ENCODE results near the gene CARD11. TPM values are rescaled to one million over a fixed set of nuclear protein-coding genes. Genes with fewer than 3 reads are reported as not detected.

CARD11 gene
- polyA plus RNA-seq, 3 donors, result 1.0 to 2.3 (median 1.1) TPM

GRCh38 chr7:2999078-2999500, 44.6 kb downstream of the CARD11 start:
- no peak for DNase-seq (ENCODE audit: extremely low read depth in 1 of 11, low read depth in 9 of 11, low spot score in 4 of 11)

DNA sequence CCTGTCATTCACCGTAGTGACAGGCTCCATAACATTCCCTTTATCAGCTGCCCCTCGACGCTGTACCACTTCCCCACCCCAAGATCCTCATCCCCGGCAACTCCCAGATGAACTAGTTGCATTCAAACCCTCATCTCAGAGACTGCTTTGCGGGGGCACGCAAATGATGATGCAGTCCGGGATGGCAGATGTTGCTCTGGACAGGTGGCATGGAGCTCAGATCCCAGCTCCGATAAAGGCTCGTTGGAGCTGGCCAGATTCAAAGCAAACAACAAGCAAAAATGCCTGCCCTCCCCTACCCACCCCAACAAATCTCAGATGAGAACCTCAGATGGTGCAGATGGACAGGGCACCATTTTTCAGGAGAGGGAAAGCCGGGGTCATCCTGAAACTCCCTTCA, 46.7 kb downstream of the CARD11 start:
- no peak for DNase-seq (ENCODE audit: extremely low read depth in 1 of 11, low read depth in 9 of 11, low spot score in 4 of 11)

DNA sequence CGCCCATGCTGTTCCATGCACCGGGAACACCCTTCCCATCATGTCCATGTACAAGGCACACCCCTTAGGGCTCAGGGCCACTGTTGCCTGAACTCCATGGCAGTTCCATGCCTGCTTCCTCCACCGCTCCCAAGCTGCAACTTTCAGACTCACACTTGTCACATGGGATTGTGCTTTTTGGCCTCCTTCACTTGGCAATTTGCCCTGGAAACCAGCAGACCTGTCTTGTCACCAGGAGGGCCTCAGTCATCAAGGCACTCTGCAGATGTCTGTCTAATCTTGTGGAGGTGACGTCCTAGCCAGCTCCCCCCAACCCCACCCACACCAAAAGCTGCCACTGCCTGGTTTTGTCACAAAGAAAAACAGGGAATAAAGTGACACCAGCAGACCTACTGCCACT, 47.5 kb downstream of the CARD11 start:
- no peak for DNase-seq (ENCODE audit: extremely low read depth in 1 of 11, low read depth in 9 of 11, low spot score in 4 of 11)

DNA sequence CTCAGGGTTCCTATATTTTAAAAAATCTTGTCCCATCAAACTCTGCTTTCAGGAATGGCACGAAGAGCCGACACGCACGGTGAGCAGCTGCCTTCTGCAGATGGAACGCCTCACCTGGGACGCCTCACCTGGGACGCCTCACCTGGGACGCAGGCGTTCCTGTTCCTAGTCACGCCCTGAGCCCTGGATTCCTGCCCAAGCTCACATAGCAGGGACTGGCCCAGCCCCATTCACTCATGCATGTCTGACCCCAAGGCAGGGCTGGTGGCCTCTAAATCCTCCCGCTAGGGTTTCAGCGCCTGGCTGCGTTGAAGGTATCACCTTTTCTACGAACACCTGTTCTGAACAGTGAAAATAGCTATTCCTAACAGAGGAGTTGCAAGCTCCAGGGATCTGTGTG, 49.8 kb downstream of the CARD11 start:
- peak in 6 of 11 donors; percentile 15 to 53 (median 24) for DNase-seq (ENCODE audit: extremely low read depth in 1 of 11, low read depth in 9 of 11, low spot score in 4 of 11)

- no peak for DNase-seq (ENCODE audit: extremely low read depth in 1 of 11, low read depth in 9 of 11, low spot score in 4 of 11)
Observed at GRCh38 chr7:2993396-2993795, 50.3 kb downstream of the CARD11 start.

GRCh38 chr7:2990949-2991470, 52.7 kb downstream of the CARD11 start:
- DNase-seq (ENCODE audit: extremely low read depth in 1 of 11, low read depth in 9 of 11, low spot score in 4 of 11), result no peak

DNA sequence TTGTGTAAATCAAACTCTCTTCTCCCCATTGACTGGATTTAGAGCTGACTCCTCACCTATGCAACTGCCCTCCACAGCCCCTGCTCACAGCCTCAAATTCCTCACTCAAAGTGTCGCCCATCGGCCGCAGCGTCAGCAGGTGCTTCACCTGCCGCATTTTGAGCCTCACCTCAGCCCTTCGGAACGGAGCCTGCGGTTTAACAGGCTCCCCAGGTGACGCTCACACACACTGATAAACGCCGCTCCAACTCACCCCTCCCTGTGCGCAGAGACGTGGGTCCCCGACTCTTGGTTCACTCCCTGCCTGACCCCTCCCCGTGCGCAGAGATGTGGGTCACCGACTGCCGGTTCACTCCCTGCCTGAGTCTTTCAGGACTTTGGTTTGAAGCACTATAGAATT, 57.1 kb downstream of the CARD11 start:
- DNase-seq (ENCODE audit: extremely low read depth in 1 of 11, low read depth in 9 of 11, low spot score in 4 of 11), result no peak

DNA sequence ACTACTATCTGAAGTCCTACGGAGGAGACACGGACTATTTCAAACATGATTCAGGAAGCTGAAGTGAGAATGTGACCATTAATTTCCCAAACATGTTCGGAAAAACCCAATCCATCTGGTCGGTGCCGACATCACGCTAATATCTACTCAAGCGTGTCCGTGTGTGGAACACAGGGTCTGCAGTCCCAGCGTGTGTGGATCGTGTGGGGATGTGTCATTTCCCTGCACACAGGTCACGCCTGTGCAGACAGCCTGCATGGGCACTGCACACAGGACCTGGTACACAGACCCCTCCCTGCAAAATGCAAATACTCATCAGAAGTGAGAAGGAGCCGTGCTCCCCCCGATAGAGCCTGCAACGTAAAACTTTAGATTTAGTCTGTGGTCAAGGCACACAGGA, 57.8 kb downstream of the CARD11 start:
- DNase-seq (ENCODE audit: extremely low read depth in 1 of 11, low read depth in 9 of 11, low spot score in 4 of 11), result no peak

DNA sequence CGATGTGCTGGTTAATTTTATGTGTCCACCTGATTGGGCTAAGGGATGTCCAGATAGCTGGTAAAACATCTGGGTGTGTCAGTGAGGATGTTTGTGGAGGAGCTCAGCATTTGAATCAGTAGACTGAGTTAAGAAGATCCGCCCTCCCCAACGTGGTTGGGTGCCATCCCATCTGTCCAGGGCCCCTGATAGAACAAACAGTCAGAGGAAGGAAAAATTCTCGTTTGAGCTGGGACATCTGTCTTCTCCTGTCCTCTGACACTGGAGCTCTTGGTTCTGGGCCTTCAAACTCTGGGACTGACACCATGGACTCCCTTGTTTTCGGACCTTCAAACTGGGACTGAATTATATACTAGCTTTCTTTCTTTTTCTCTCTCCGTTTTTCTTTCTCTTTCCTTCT, 59.6 kb downstream of the CARD11 start:
- DNase-seq (ENCODE audit: extremely low read depth in 1 of 11, low read depth in 9 of 11, low spot score in 4 of 11), result peak in 1 of 11 donors; percentile 20

DNA sequence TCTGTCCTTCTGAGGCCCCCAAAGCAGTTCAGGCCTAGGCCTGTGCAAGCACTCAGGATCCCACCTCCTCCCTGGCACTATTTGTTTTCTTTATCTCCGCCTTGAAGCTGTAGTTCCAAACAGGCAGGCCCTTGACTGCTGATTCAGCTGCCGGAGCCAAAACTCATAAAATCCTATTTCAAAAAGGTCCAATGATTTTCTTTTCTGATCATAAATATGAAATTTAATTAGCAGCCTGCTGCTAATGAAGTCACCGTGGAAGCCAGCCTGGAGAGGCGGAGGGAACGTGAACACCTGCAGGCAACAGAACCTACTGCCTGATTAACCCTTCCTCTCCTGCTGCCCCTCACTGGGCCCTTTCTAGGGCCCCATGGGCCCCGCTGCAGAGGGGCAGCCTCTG, 60.1 kb downstream of the CARD11 start:
- no peak for DNase-seq (ENCODE audit: extremely low read depth in 1 of 11, low read depth in 9 of 11, low spot score in 4 of 11)

DNA sequence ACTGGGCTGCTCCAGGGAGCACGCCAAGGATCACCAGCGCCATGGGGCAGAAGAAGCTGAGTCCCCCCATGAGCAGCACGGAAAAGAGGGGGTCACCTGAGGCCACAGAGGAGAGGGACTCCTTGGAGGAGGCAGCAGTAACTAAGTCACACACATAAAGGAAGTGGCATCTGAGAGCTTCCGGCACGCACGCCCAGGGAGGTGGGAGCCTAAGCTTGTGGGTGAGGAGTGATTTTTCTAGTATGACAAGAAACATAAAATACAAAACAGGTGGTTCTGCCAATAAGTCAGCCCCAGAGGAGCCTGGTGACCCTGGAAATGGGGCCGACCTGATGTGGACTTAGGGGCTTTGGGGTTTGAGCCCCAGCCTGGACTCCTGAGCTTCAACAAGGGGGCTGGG, 60.8 kb downstream of the CARD11 start:
- DNase-seq (ENCODE audit: extremely low read depth in 1 of 11, low read depth in 9 of 11, low spot score in 4 of 11), result no peak

GRCh38 chr7:2982401-2982800, 61.3 kb downstream of the CARD11 start:
- no peak for DNase-seq (ENCODE audit: extremely low read depth in 1 of 11, low read depth in 9 of 11, low spot score in 4 of 11)

DNA sequence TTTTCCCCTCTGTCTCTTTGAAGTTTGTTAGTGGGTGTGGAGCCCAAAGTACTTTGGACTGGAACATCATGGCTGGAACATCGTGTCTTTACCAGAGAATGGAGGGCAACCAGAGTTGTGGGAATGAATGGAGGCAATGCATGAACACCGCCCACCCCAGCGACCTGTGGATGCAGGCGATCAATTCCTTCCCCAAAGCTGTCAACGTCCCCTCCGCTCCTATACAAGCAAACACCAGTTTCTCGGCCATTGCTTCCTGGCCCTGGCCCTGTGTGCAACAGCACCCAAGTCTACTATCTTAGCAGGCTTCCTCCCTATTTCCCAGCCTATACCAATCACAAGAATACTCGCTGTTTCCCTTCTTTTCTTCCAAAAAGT, 62.6 kb downstream of the CARD11 start:
- no peak for DNase-seq (ENCODE audit: extremely low read depth in 1 of 11, low read depth in 9 of 11, low spot score in 4 of 11)

GRCh38 chr7:2980401-2981102, 63.1 kb downstream of the CARD11 start:
- no peak for DNase-seq (ENCODE audit: extremely low read depth in 1 of 11, low read depth in 9 of 11, low spot score in 4 of 11)

- no peak for DNase-seq (ENCODE audit: extremely low read depth in 1 of 11, low read depth in 9 of 11, low spot score in 4 of 11)
Observed at GRCh38 chr7:2979951-2980350, 63.7 kb downstream of the CARD11 start.

- DNase-seq (ENCODE audit: extremely low read depth in 1 of 11, low read depth in 9 of 11, low spot score in 4 of 11), result no peak
Observed at GRCh38 chr7:2979201-2979631, 64.5 kb downstream of the CARD11 start.

GRCh38 chr7:2978408-2978807, 65.3 kb downstream of the CARD11 start:
- DNase-seq (ENCODE audit: extremely low read depth in 1 of 11, low read depth in 9 of 11, low spot score in 4 of 11), result peak in 9 of 11 donors; percentile 17 to 54 (median 43)

- no peak for DNase-seq (ENCODE audit: extremely low read depth in 1 of 11, low read depth in 9 of 11, low spot score in 4 of 11)
Observed at GRCh38 chr7:2975821-2976371, 67.8 kb downstream of the CARD11 start.

DNA sequence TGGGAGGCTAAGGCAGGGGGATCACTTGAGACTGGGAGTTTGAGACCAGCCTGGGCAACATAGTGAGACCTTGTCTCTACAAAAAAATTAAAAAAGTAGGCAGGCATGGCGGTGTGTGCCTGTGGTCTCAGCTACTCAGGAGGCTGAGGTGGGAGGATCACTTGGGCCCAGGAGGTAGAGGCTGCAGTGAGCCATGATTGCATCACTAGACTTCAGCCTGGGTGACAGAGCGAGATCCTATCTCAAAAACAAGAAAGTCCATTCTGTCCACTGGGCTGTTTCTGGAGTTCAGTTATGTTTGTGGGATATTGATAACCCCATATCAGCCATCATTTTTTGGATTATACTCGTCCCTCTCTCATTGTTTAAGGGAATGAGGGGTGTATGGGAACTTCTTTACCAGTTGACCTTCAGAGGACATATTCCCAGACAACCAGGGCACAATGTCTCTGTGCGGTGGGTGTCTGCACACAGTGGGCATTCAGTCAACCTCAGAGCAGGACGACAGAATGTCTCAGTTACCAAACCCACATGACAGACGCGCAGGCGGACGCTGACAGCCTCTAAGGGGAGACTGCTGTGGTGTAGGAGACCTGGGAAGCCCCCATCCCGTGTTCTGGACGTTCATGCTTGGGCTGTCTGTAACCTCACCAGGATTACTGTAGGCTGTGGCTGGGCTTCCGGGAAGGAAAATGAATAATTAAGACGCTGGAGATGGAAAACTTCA, 69.4 kb downstream of the CARD11 start:
- DNase-seq (ENCODE audit: extremely low read depth in 1 of 11, low read depth in 9 of 11, low spot score in 4 of 11), result no peak

- DNase-seq (ENCODE audit: extremely low read depth in 1 of 11, low read depth in 9 of 11, low spot score in 4 of 11), result no peak
Observed at GRCh38 chr7:2972835-2973161, 70.9 kb downstream of the CARD11 start.

All from renal cortex interstitium (tissue), 11 donors.